HG03064 (cell line): ENCODE results near the gene HIBCH.

Experiments
- ATAC-seq: cut with Tn5 transposase; IDR thresholded peaks from one replicate; pipeline ENCODE4 v1.9.1; 2021; ENCODE audit warnings: low read depth; ENCODE audit not compliant: unreplicated experiment

The HIBCH gene

DNA sequence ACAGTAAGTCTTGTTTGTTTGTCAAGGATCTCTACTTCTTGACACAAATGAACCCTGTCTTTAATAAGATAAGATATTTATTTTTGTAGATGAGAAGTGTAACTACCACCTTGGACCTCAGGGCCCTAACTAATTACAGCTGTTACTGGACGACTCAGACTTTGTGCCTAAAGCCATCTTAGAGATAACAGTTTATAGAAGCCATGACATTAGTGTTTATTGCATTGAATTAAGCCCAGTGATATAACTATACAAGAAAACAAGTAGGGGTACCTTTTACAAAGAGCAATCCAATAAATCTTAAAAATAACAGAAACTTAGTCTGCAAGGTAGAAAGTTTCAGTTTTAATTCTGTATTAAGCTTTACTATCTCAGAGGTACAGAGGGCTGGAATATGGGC, 119.0 kb downstream of the HIBCH start:
- ATAC-seq: no peak

- no peak for ATAC-seq
Observed at GRCh38 chr2:190199530-190199929, 120.1 kb downstream of the HIBCH start.

DNA sequence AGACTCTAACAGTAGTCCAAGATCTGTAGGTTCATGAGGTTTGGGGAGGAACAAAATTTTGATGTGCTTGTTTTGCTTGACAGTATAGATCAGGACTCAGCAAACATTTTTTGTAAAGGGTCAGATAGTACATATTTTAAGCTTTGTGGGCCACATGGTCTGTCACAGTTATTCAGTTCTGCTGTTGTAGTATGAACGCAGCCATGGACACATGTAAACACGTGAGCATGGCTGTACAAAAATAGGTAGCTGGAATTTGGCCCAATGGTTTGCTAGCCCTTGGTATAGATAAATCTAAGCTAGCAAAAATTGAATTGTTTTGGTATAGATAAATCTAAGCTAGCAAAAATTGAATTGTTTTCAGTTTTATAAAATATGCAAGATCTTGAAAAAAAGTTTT, 120.5 kb downstream of the HIBCH start:
- no peak for ATAC-seq

DNA sequence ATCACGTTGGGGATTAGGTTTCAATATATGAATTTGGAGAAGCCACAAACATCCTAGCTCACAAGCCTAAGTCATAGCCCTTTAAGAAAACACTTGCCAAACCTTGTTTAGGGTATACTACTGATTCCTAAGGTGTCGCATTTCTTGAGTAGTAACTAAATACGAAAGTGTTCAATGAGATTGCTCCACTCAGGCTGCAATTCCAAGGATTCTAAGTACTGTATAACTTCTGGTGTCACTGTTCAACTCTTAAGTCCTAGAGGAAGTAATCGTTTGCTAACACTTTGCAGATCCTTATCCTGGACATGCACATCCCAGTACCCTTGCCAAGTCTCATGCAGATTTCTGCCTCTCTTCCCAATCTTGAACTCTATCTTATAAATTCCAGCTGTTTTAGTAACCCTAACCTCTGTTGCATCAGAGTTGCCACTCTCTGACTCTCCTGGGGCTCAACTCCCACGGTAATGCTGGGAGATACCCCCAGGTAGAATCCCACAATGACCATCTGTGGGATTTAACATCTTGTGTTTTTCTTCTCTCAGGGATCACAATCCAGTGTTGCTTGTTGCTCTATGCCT, 122.4 kb downstream of the HIBCH start:
- no peak for ATAC-seq

GRCh38 chr2:190190507-190191162, 129.0 kb downstream of the HIBCH start:
- ATAC-seq: no peak

- no peak for ATAC-seq
Observed at GRCh38 chr2:190188289-190188688, 131.3 kb downstream of the HIBCH start.

GRCh38 chr2:190186238-190186637, 133.4 kb downstream of the HIBCH start:
- no peak for ATAC-seq

GRCh38 chr2:190185380-190185779, 134.2 kb downstream of the HIBCH start:
- ATAC-seq: no peak

- no peak for ATAC-seq
Observed at GRCh38 chr2:190184460-190184859, 135.2 kb downstream of the HIBCH start.

DNA sequence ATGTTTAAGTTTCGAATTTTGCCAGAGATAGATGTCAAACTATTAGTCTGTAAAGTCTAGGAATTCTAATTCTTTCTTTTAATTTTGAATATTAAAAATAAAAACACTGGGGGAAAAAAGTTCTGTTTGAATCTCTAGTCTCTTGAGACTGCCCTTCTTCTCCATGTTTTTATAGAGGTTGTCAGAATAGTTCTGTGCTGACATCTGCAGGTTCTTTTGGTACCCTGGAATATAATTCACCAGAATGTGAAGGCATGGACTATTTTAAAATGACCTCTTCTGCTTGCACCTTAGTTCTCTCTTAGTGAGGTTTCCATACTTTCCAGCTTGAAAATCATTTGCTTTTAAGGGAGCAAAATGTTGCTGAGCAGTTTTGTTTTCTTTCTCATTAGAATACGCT, 136.1 kb downstream of the HIBCH start:
- ATAC-seq: no peak

GRCh38 chr2:190182071-190182524, 137.5 kb downstream of the HIBCH start:
- no peak for ATAC-seq

DNA sequence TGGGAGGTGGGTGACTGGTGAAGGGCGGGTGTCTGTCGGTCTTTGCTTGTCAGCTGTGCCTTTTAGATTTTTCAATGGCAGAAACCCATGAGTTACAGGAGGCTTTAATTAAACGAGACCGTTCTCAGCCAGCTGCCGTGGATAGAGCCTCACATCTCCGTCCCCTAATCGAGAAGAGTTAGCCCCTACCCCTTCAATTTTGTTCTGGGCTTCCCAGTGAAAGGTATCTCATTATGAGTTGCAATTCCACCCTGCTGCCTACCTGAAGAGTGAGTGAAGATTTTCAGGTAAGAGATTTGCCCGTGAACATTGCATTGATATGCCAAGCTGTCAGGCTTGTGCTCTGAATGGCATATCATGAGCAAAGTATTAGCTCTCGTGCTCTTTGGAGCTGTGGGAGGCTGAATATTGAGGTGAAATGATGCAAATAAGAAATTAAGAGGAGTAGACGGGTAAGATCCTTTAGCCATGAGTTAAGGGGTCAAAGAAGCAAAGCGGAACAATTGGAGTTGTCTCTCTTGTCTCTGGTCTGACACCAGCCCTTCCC, 138.4 kb downstream of the HIBCH start:
- ATAC-seq: no peak

DNA sequence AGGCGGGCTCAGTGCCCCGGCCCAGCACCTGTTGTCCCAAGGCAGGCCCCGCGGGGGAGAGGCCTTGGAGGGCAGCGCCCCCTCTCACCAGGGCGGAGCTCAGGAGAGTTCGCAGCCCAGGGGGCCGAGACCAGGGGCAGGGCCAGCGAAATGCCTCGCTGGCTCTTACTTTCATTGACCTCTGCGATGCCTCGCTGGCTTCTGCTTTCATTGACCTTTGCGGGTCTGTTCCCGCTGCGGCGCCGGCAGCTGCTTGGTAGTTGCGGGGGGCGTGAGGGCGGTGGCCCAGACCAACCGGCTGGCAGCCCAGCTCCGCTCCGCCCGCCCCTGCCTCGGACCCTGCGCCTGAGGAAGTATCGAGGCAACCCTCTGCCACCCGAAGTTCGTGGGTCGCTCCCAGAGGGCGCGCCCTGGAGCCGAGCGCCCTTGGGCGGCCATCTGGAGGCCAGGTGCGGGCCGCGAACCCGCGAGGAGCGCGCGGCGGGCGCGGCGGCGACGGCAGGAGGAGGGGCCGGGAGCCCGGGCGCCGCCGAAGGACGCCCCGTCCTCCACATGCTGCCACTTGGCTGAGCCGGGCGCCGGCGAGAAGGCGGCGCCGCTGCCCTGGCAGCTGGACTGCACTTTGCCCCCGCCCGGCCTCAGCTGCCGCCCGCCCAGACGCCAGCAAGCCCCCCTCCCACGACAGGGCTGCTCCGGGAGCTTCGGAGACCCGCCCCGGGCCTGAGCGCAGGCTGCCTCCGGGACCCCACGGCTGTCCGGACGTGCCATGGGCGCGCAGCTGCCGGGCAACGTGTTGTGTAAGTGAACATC, 139.1 kb downstream of the HIBCH start:
- peak; percentile 75 for ATAC-seq

GRCh38 chr2:190179754-190180312, 139.8 kb downstream of the HIBCH start:
- ATAC-seq: no peak

DNA sequence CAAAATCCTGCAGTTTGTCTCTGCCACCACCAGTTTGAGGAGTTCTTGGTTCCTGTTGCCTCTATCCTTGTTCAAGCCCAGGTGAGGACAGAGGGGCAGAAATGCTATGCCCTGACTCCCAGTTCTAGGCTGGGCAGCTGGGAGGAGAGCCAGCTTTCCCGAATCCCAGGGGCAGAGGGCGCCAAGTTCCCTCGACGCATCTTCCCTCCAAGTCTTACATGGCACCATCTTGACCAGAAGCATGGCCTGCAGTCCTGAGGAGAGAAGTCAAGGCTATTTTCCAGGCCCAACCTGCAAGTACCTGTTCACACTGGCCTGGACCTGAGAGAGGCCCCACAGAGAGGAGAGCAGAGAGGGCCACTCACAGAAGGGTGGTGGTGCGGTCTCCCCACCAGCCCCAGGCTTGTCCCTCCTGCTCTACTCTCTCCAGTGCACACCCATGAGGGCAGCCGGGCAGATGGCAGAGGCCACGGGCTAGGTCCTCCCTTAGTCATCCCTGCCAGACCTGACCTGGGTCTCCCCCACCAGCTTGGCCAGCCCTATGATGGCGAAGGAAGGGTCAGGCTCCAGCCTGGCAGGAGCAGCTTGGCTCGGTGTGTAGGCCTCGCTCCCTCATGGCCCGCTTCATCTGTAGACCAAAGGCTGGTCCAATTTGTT, 141.4 kb downstream of the HIBCH start:
- ATAC-seq: no peak

DNA sequence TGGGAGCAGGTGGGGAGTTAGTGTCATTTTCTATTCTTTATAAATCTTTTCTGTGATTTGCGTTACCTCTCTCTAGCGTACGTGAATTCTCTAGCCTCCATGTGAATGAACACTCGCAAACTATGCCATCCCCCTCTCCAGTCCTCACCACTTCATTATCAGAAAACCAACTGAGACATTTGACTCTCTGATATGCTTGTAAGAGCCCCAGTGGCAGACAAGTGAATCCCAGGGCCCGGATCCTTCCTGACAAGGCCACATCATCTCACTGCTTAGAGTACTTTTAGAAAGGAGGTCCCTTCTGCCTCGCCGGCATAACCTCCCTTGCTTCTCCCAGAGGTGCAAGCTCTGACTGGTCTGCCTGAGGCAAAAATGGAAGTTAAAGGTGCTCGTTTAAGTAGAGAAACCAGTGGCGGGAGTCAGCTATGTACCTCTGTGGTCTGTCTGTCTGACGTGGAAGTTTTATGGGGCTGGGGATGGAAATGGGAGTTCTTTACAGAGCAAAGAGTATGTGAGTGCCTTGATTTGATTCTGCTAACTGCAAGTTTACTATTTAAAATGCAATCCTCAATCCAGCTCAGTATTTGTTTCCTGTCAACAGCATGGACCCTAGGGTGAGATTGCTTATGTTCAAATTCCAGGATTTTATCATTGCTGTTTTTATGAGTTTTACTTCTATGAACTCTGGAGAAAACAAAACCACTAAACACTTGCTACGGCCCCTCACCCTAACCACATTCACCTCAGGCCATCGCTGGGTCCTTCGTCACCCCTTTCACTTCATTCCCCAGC, 142.2 kb downstream of the HIBCH start:
- no peak for ATAC-seq

DNA sequence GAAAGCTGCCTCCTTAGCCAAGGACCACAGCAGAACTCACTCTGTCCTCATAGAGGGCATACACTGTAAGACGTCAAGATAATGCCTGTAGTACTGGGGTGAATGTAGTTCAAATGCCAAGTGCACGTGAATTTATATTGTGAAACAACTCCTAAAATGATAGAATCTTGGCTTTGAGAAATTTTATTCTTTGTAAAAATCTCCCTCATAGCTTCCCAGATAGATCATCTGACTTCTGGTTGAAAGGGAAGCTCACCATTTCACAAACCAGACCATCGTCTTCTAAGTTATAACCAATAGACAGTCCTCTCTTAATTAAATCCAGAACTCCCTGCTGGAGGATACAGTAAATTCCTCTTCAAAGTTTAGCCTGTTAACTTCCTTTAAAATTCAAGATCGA, 146.2 kb downstream of the HIBCH start:
- no peak for ATAC-seq

- no peak for ATAC-seq
Observed at GRCh38 chr2:190170673-190171072, 149.0 kb downstream of the HIBCH start.

GRCh38 chr2:190169221-190170072, 150.2 kb downstream of the HIBCH start:
- no peak for ATAC-seq
